ENCODE results near the gene C3. TPM values are rescaled to one million over a fixed set of nuclear protein-coding genes. Genes with fewer than 3 reads are reported as not detected.

Gene C3
- total RNA-seq, 1 experiment from 2014 or later, result 5.0 TPM

DNA sequence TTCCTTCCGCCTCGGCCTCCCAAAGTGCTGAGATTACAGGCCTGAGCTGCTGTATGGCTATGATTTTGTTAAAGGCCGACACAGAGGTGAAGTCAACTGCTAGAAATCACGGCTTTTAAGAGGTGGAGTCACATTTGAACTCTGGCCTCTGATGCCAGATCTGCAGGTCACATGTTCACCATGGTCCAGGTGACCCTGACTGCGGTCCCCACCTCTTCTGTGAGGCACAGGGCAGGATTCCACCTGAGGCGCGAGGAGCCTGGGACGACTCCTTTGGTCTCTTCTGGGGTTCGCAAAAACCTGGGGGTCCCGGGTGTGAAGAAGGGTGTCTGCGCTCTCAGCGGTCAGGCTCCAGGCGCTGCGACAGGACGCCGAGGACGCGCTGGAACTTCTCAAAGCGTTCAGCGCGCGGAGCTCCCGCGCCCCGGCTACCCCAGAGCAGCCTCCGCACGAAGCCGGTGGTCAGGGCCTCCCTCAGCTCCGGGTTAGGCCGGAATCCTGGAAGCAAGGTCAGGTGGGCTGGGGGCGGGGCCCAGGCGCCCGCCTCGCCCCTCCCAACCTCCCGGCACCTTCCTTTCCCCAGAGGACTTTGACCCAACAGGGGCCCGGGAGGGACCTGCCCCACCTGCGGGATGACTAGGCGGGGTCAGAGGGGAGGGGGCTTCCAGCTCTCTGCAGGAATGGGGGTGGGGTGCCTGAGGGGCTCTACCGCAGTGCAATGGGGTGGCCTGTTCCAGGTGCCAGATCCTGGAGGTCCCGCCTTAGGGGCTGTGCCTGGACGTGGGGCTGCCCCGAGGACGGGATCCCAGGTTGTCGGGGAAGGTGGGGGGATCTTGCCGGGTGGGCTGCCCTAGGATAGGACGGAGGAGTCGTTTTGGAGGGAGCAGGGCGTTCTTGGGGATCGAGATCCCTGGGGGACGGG lies 32.1 kb upstream of the C3 start:
- Histone ChIP-seq H3K36me3 (ENCODE audit: control insufficient read depth, insufficient read depth, low read length) (peaks cover 5% of the 10 kb centered on the region; the same call in 1 of the 2 replicates), H3K4me3 (ENCODE audit: low read depth in 2 of 2, low read length in 2 of 2) (peak overlapping the region; percentile 42 to 58), H3K27ac (ENCODE audit: low read length) (peak overlapping the region; percentile 73), H3K27me3 (ENCODE audit: control insufficient read depth, insufficient read depth, low read length) (no peaks in the 10 kb centered on the region), H3K9me3 (ENCODE audit: control insufficient read depth, insufficient read depth, low read depth, low read length) (no peaks in the 10 kb centered on the region), H3K4me1 (ENCODE audit: control insufficient read depth, insufficient read depth, low read length) (peaks cover 2% of the 10 kb centered on the region; the same call in 1 of the 2 replicates)
- ChIA-PET CTCF (interaction anchor here (0.7 to 1.6 kb wide), 2 partner anchors 14 to 109 kb away, joined by 5 read pairs; partner anchors contain the start of gene GPR108), POLR2A (interaction anchor here (0.9 kb wide), 1 partner anchor 13 kb away, joined by 4 read pairs; no protein-coding TSS in a partner anchor)
- no peak for DNase-seq (ENCODE audit: low read depth, low spot score)
- in situ Hi-C loops (cut with HindIII; ENCODE audit: low pct_unique_long_range_greater_than_20kb, low sequenced_read_pairs) (no loop called here), intact Hi-C loops (cut with micrococcal nuclease; ENCODE audit: unreplicated experiment) (loop anchor here (5.0 kb wide), 1 partner anchor 110 kb away; no protein-coding TSS in a partner anchor)
- TF ChIP-seq, protein P1, sequence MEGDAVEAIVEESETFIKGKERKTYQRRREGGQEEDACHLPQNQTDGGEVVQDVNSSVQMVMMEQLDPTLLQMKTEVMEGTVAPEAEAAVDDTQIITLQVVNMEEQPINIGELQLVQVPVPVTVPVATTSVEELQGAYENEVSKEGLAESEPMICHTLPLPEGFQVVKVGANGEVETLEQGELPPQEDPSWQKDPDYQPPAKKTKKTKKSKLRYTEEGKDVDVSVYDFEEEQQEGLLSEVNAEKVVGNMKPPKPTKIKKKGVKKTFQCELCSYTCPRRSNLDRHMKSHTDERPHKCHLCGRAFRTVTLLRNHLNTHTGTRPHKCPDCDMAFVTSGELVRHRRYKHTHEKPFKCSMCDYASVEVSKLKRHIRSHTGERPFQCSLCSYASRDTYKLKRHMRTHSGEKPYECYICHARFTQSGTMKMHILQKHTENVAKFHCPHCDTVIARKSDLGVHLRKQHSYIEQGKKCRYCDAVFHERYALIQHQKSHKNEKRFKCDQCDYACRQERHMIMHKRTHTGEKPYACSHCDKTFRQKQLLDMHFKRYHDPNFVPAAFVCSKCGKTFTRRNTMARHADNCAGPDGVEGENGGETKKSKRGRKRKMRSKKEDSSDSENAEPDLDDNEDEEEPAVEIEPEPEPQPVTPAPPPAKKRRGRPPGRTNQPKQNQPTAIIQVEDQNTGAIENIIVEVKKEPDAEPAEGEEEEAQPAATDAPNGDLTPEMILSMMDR (IDR thresholded peaks at IDR 0.05), result no peak
- TF ChIP-seq TCF7L2 (IDR thresholded peaks at IDR 0.05; ENCODE audit: low read depth, low read length) (no peak), POLR2AphosphoS5 (IDR thresholded peaks at IDR 0.05; ENCODE audit: low read depth, low read length) (no peak), SIN3A (IDR thresholded peaks at IDR 0.05; ENCODE audit: borderline replicate concordance, insufficient read depth, low read depth, low read length) (no peak)
- TF ChIP-seq, protein P2, sequence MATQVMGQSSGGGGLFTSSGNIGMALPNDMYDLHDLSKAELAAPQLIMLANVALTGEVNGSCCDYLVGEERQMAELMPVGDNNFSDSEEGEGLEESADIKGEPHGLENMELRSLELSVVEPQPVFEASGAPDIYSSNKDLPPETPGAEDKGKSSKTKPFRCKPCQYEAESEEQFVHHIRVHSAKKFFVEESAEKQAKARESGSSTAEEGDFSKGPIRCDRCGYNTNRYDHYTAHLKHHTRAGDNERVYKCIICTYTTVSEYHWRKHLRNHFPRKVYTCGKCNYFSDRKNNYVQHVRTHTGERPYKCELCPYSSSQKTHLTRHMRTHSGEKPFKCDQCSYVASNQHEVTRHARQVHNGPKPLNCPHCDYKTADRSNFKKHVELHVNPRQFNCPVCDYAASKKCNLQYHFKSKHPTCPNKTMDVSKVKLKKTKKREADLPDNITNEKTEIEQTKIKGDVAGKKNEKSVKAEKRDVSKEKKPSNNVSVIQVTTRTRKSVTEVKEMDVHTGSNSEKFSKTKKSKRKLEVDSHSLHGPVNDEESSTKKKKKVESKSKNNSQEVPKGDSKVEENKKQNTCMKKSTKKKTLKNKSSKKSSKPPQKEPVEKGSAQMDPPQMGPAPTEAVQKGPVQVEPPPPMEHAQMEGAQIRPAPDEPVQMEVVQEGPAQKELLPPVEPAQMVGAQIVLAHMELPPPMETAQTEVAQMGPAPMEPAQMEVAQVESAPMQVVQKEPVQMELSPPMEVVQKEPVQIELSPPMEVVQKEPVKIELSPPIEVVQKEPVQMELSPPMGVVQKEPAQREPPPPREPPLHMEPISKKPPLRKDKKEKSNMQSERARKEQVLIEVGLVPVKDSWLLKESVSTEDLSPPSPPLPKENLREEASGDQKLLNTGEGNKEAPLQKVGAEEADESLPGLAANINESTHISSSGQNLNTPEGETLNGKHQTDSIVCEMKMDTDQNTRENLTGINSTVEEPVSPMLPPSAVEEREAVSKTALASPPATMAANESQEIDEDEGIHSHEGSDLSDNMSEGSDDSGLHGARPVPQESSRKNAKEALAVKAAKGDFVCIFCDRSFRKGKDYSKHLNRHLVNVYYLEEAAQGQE (IDR thresholded peaks at IDR 0.05; ENCODE audit: insufficient read depth in 1 of 2, low read depth in 2 of 2, low read length in 1 of 2), result no peak
- peak; percentile 77 for ATAC-seq
- no TSS peak for BruUV-seq (replicated peaks)

- H3K4me3 ChIP-seq (ENCODE audit: low read depth in 2 of 2, low read length in 2 of 2), result no peak overlapping the region
- intact Hi-C loops (cut with micrococcal nuclease; ENCODE audit: unreplicated experiment) (loop anchor here (5.0 kb wide), 1 partner anchor 111 kb away; no protein-coding TSS in a partner anchor), in situ Hi-C loops (cut with HindIII; ENCODE audit: low pct_unique_long_range_greater_than_20kb, low sequenced_read_pairs) (no loop called here)
- H3K27ac ChIP-seq (ENCODE audit: low read length), result no peak overlapping the region
- no peaks in the 10 kb centered on the region for H3K27me3 ChIP-seq (ENCODE audit: control insufficient read depth, insufficient read depth, low read length)
- ChIA-PET CTCF (no interaction called here), POLR2A (no interaction called here)
- H3K9me3 ChIP-seq (ENCODE audit: control insufficient read depth, insufficient read depth, low read depth, low read length), result no peaks in the 10 kb centered on the region
- ATAC-seq, result no peak
- BruUV-seq (replicated peaks), result no TSS peak
- H3K36me3 ChIP-seq (ENCODE audit: control insufficient read depth, insufficient read depth, low read length), result peaks cover 5% of the 10 kb centered on the region; the same call in 1 of the 2 replicates
- H3K4me1 ChIP-seq (ENCODE audit: control insufficient read depth, insufficient read depth, low read length), result peaks cover 6% of the 10 kb centered on the region; the same call in 1 of the 2 replicates
- DNase-seq (ENCODE audit: low read depth, low spot score), result no peak
- TF ChIP-seq, protein P2 (IDR thresholded peaks at IDR 0.05; ENCODE audit: insufficient read depth in 1 of 2, low read depth in 2 of 2, low read length in 1 of 2), result no peak
- TF ChIP-seq, protein P1 (IDR thresholded peaks at IDR 0.05), result no peak
- no peak for TF ChIP-seq POLR2AphosphoS5 (IDR thresholded peaks at IDR 0.05; ENCODE audit: low read depth, low read length)
- no peak for TF ChIP-seq SIN3A (IDR thresholded peaks at IDR 0.05; ENCODE audit: borderline replicate concordance, insufficient read depth, low read depth, low read length)
Observed at GRCh38 chr19:6751189-6751588, 30.7 kb upstream of the C3 start.

Data from Panc1 (cell line).